ENCODE results near the gene SULT2B1. TPM values are rescaled to one million over a fixed set of nuclear protein-coding genes. Genes with fewer than 3 reads are reported as not detected.
"Not testable (repeated sequence)": the region's sequence is repeated elsewhere in the genome, so short reads cannot be mapped to it uniquely, and the experiment has no call there.

SULT2B1 gene
- total RNA-seq, 2 donors from 2014 or later, result not detected

GRCh38 chr19:48530066-48530720 is 21.8 kb upstream of the SULT2B1 start:
- no peak overlapping the region for H3K4me3 ChIP-seq
- no peaks in the 10 kb centered on the region for H3K27me3 ChIP-seq (replicated peaks; ENCODE audit: insufficient read depth)
- no peaks in the 10 kb centered on the region for H3K36me3 ChIP-seq
- H3K27ac ChIP-seq, result no peak overlapping the region
- no peak for TF ChIP-seq CTCF (IDR thresholded peaks at IDR 0.05)
- H3K4me1 ChIP-seq (ENCODE audit: control insufficient read depth in 1 of 2, low read depth in 2 of 2), result no peaks in the 10 kb centered on the region
- ATAC-seq (ENCODE audit: insufficient number of reproducible peaks, low FRiP score, low read depth), result no peak
- H3K9me3 ChIP-seq, result peaks cover 28% of the 10 kb centered on the region
- no peak for DNase-seq (ENCODE audit: low spot score)

GRCh38 chr19:48530770-48531169 is 21.2 kb upstream of the SULT2B1 start:
- no peak for TF ChIP-seq CTCF (IDR thresholded peaks at IDR 0.05)
- Histone ChIP-seq H3K36me3 (no peaks in the 10 kb centered on the region), H3K27me3 (replicated peaks; ENCODE audit: insufficient read depth) (no peaks in the 10 kb centered on the region), H3K4me3 (no peak overlapping the region), H3K27ac (no peak overlapping the region), H3K9me3 (peaks cover 28% of the 10 kb centered on the region), H3K4me1 (ENCODE audit: control insufficient read depth in 1 of 2, low read depth in 2 of 2) (no peaks in the 10 kb centered on the region)
- DNase-seq (ENCODE audit: low spot score), result no peak
- ATAC-seq (ENCODE audit: insufficient number of reproducible peaks, low FRiP score, low read depth), result no peak

- Histone ChIP-seq H3K4me1 (ENCODE audit: control insufficient read depth in 1 of 2, low read depth in 2 of 2) (no peaks in the 10 kb centered on the region), H3K4me3 (no peak overlapping the region), H3K9me3 (peaks cover 7% of the 10 kb centered on the region), H3K27me3 (replicated peaks; ENCODE audit: insufficient read depth) (no peaks in the 10 kb centered on the region), H3K27ac (no peak overlapping the region), H3K36me3 (no peaks in the 10 kb centered on the region)
- no peak for TF ChIP-seq CTCF (IDR thresholded peaks at IDR 0.05)
- DNase-seq (ENCODE audit: low spot score) (no peak), ATAC-seq (ENCODE audit: insufficient number of reproducible peaks, low FRiP score, low read depth) (no peak)
Measured at GRCh38 chr19:48533770-48534169, 18.2 kb upstream of the SULT2B1 start.

- TF ChIP-seq CTCF (IDR thresholded peaks at IDR 0.05), result no peak
- H3K27me3 ChIP-seq (replicated peaks; ENCODE audit: insufficient read depth), result no peaks in the 10 kb centered on the region
- no peak overlapping the region for H3K27ac ChIP-seq
- H3K4me3 ChIP-seq, result no peak overlapping the region
- no peaks in the 10 kb centered on the region for H3K4me1 ChIP-seq (ENCODE audit: control insufficient read depth in 1 of 2, low read depth in 2 of 2)
- no peak for ATAC-seq (ENCODE audit: insufficient number of reproducible peaks, low FRiP score, low read depth)
- no peak for DNase-seq (ENCODE audit: low spot score)
- H3K36me3 ChIP-seq, result no peaks in the 10 kb centered on the region
- no peaks in the 10 kb centered on the region for H3K9me3 ChIP-seq
Measured at GRCh38 chr19:48537541-48537940, 14.4 kb upstream of the SULT2B1 start.

- H3K27me3 ChIP-seq (replicated peaks; ENCODE audit: insufficient read depth), result not testable (repeated sequence)
Measured at GRCh38 chr19:48538057-48538456, 13.9 kb upstream of the SULT2B1 start.

More at GRCh38 chr19:48538057-48538456, 13.9 kb upstream of the SULT2B1 start:
- H3K27ac ChIP-seq; DNase-seq (ENCODE audit: low spot score); H3K36me3 ChIP-seq; H3K4me1 ChIP-seq (ENCODE audit: control insufficient read depth in 1 of 2, low read depth in 2 of 2); H3K9me3 ChIP-seq; H3K4me3 ChIP-seq; ATAC-seq (ENCODE audit: insufficient number of reproducible peaks, low FRiP score, low read depth): not testable (repeated sequence)
